ENCODE results near the gene UBE2H.
A peak's percentile ranks its signal among the peaks of the same experiment; 100 is the strongest.
"Not testable (repeated sequence)": the region's sequence is repeated elsewhere in the genome, so short reads cannot be mapped to it uniquely, and the experiment has no call there.

The UBE2H gene

DNA sequence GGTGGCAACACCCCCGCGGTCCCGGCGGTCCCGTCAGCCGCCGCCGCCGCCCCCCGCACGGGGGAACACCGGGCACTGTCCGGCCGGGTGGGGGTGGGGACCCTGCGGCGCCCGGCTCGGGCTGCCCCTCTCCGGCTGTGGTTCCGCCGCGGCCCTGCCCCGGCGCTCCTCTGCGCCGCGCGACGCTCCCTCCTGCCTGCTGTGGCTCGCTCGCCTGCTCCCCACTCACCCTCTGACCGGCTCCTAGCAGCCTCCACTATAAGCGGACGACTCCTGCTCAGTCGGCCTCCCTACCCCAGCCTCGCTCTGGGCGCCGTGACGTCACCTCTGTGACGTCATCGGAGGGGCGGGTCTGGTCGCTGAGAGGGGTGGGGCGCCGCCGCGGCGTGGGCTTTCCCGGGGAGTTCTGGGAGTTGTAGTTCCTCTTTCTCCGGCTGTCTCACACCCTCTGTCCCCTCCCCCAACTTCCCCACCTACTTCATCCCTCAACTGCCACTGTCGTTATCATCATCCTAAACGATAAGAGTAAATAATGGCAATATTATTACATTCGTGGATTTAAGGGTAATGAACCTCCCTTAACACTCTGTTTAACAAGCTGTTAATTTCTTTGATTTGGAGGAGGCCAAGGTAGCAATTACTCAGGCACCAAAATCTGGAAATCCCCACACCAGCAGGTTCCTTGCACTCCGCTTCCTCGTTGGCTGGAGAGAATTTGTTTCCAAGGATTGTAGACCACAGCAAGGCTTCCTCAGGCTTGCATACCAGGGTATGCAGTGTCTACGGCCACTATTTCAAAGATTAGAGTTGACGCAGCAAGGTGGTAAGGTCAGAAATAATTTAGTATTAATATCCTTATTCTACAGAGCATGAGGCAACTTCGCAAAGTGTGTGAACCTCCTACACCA is at the start of gene UBE2H:
UBE2H (minus strand) TSS at position 308 of the 908 bp plus-strand sequence. CDS start 405 bp downstream, outside the sequence.
- DNase-seq (ENCODE audit: low spot score) = peak; percentile 94

DNA sequence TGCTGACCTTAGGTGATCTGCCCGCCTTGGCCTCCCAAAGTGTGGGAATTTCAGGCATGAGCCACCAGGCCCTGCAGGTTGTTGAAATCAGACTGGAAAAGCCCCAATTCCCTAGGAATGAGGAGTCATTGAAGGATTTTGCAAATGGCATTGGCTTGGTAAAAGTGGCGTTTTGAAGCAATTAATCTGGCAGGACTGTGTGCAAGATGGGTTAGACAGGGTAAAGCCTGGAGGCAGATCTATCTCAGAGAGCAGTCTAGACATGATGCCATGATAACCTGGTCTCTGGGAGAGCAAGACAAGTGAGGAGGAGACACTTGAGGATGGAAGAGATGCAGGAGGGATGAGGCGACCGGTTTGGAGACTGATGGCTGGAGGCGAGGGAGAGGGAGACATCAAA is 45.7 kb upstream of the UBE2H start:
- DNase-seq (ENCODE audit: low spot score) = no peak

DNA sequence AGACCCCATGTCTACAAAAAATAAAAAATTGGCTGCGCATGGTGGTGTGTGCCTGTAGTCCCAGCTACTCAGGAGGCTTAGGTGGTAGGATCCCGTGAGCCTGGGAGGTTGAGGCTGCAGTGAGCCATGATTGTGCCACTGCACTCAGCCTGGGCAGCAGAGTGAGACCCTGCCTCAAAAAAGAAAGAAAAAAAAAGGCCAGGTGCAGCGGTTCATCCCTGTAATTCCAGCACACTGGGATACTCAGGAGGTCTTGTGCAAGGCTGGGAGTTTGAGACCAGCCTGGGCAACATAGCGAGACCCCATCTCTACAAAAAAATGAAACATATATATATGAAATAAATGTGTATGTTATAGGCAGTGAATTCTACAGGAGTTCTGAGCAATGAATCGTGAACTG is 44.5 kb upstream of the UBE2H start:
- no peak for DNase-seq (ENCODE audit: low spot score)

DNA sequence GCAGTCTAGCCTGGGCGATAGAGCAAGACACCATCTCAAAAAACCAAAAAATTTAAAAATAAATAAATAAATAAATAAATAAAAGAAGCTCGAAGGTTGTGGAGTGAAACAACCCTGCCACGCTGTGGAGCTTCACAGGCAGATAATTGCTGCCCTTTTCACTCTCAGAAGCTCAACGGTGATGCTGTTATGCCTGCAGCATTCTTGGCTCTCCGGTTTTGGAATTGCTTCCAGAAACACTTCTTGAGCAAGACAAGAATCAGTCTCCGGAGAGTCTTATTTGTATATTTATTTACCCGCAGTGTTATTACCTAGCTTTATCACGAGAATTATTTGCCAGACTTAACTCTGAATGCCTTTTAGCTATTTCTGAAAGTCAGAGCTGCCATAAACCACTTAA is 40.5 kb upstream of the UBE2H start:
- DNase-seq (ENCODE audit: low spot score) = no peak

DNA sequence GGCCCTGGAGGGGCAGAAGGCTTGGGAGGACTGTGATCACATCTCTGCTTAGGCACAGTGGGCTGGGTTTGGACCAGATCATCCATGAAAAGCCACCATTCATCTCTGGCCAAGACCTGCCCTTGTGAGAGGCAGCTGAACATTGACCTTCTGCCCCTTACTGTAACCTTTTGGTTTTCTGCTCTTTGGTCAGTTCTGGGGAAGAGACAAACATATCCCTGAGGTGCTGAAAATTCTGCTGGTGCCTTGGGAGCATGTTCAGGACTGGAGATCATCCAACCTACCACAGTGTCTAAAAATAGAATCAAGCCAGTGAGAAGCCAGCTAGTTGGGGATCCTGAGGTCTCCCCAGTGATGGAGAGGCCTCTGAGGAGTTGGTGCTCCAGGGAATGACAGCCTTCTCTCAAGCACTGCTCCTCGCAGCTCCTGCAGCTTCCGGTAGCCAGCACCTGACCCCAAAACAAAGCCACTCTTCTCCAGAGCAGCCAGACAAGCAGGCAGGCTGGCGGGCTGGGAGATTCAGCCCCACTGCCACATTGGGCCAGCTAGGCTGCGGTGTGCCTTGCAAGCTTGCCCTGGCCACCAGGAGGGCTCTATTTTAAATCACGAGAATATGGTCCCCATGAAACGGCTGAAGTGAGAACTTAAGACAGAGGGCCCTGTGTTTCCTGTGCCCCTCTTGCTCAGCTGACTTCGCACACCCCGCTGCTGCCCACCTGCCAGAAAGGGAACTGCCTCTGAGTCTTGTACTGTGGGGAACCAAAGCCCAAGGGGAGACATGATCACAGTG is 37.8 kb upstream of the UBE2H start:
- no peak for DNase-seq (ENCODE audit: low spot score)

DNA sequence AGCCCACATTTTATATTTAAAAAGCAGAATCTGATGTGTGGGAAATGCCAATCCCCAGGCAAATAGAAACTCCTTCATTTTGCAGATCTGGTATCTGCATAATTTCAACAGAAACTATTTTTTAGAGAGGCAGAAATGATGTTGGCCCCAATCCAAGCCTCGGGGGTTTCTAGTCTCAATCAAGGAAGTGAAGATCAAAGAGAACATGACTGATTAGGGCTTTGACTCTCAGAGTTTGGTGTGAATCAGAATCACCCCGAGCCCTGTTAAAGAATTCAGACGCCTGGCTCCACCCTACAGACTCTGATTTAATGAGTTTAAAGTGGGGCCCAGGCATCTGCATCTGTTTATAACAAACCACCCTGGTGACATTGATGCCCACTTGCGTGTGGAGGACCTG is 36.7 kb upstream of the UBE2H start:
- no peak for DNase-seq (ENCODE audit: low spot score)

DNA sequence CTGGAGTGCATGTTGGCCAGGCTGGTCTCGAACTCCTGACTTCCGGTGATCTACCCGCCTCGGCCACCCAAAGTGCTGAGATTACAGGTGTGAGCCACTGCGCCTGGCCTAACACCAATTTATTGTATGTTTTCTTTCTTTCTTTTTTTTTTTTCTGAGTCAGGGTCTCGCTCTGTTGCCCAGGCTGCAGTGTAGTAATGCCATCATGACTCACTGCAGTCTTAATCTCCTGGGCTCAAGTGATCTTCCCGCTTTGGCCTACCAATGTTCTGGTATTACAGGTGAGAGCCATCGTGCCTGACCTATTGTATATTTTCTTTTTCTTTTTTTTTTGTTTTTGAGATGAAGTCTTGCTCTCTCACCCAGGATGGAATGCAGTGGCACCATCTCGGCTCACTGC is 33.8 kb upstream of the UBE2H start:
- DNase-seq (ENCODE audit: low spot score) = no peak

GRCh38 chr7:129980667-129981066 is 27.9 kb upstream of the UBE2H start:
- DNase-seq (ENCODE audit: low spot score) = no peak

- DNase-seq (ENCODE audit: low spot score) = no peak
These were observed 22.5 kb upstream of the UBE2H start for GRCh38 chr7:129975309-129975708.

DNA sequence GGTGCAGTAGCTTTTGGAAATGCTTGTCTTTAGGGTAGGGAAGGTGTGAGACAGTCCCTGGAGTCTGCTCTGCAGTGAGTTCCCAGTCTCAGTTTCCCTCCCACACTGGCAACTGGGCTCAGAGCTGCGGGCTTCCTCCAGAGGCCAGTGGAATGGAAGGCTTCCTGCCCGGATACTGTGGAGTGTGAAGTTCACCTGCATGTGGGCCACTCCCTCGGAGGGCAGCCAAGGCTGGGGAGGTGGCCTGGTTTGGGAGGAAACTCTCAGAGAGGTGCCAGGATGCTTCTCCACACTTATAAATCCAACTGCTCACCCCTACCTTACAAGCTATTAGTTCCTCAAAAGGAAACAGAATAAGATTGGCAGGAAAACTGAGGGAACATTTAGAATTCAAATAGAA is 18.1 kb upstream of the UBE2H start:
- DNase-seq (ENCODE audit: low spot score) = no peak

DNA sequence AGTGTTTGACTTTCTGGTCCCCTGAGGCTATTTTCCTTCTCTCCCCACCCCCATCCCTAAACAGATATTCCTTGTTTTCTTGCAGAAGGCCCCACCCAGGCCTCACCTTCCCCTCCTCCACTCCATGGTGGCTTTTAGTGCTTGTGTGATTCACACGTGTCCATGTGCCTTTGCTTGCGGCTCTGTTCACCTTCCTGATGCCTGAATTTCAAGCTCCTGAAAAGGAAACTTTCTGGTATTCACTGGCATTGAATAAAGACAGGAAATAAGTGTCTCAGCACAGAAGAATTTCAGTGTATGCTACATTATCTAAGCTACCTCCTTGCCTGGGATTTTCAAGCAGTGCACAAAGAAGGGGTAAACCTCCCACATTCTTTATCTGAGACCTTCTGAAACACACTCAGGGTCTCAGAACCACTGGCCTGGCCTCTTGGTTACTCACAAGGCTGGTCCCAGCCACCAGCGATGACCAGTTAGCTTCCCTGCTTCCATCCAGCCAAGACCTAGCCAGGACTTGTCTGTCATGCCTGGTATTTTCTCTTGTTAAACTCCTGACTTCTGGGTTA is 17.2 kb upstream of the UBE2H start:
- DNase-seq (ENCODE audit: low spot score) = no peak

DNA sequence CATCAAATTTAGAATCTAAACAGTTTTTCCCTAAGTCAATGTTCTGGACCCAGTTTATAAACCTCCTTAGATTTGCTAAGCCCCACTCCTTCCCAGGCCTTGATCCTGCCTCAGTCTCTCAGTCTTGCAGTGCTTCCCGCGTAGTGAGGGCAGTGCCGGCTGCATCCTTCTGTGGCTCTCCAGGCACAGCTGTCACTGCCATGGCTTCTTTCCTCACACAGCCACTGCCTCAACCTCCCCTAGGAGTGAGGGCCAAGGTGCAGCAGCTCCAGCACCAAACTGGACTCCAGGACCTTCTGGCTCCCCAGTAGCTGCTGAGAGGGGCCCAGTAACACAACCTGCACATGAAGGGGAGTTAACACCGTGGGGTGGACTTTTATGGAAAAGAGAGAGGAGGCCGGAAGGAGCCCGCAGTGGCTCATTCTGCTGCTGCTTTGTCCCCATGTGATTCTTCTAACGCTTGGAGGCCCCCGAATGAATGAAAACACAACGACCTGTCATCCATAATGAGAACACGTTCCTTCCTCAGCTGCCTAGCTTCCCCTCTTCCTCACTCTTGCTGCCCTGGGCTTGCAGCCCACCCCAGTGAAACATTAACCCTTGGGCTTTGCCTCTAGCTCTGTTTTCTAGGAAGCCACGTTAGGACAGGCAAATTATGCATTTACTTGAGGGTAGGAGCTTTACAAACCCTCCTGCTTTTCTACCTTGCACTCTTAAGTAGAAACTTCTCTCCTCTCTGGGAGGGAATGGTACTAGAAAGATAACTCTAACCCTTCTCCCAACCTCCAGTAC is 16.0 kb upstream of the UBE2H start:
- no peak for DNase-seq (ENCODE audit: low spot score)

DNA sequence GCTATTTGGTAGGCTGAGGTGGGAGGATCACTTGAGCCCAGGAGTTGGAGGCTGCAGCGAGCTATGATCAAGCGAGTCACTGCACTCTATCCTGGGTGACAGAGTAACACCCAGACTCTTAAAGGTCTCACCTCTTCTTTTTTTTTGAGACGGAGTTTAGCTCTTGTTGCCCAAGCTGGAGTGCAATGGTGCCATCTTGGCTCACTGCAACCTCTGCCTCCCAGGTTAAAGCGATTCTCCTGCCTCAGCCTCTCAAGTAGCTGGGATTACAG is 7.4 kb upstream of the UBE2H start:
- not testable (repeated sequence) for DNase-seq (ENCODE audit: low spot score)

DNA sequence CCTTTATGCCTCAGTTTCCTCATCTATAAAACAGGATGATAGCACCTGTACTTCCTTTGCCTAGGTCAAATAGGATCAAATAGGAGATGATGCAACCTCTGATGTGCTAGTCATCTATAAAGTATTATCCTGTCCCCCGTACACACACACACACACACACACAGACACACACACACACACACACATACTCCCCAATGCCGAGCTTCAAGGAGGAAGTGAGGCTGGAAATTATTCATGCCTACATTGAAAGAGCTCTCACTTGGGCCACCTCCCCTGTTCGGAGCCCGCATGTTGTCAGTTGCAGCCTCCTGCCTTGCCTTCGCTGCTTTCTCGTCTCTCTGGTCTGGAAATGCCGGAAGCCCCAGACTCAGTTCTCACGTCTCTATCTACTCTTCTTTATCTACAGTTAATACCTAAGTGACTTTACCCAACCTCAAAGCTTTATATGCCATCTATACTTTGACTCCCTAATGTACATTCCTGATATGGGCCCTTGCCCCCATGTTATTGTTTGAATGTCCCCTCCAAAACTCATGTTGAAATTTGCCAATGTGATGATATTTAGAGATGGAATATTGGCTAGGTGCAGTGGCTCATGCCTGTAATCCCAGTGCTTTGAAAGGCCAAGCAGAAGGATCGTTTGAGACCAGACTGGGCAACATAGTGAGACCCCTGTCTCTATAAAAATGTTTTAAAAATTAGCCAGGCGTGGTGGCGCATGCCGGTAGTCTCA is 6.9 kb upstream of the UBE2H start:
- no peak for DNase-seq (ENCODE audit: low spot score)

- DNase-seq (ENCODE audit: low spot score) = peak; percentile 48
These were observed 6.1 kb upstream of the UBE2H start for GRCh38 chr7:129958643-129959470.

DNA sequence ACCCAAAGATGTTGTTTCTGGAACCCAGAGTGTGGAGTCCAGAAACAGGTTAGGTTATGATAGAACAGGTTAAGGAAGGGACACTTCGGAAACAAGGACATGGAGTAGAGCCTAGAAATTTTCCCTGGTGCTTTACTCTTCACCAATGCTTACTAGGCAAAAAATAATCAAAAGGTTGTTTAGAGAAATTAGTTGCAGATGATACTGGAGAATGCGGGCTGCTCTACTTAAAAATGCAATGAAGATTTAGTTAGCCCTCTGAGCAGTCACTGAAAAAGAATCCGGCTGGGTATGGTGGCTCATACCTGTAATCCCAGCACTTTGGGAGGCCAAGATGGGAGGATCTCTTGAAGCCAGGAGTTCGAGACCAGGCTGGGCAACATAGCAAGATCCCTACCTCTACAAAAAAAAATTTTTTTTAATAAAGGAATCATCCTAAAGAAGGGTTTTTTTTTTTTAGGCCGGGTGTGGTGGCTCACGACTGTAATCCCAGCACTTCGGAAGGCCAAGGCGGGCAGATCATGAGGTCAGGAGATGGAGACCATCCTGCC is 3.3 kb upstream of the UBE2H start:
- no peak for DNase-seq (ENCODE audit: low spot score)

- DNase-seq (ENCODE audit: low spot score) = peak; percentile 88
These were observed 591 bp downstream of the UBE2H start for GRCh38 chr7:129952086-129952652.

GRCh38 chr7:129951226-129952085 is 1.3 kb downstream of the UBE2H start:
- DNase-seq (ENCODE audit: low spot score) = peak; percentile 74

DNA sequence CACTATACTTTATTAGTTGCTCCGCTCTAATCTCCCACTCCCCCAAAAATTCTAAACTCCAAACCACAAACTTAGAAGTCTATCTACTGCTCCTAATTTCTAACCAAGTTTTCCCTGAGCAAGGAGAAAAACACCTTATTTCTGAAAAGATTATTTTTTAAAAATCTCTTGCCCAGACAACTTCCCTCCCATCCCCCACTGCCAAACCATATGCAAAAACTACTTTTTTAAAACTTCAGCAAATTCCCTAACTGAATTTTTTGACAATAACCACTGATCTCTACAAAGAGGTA is 1.9 kb downstream of the UBE2H start:
- DNase-seq (ENCODE audit: low spot score) = no peak
